Femur (tissue), 1 donor: ENCODE results near the gene CRADD.
"Not testable (repeated sequence)": the region's sequence is repeated elsewhere in the genome, so short reads cannot be mapped to it uniquely, and the experiment has no call there.

Experiments used
- DNase-seq: peaks from one replicate; pipeline ENCODE4 v3.0.0-alpha.2; 2017

The CRADD gene

DNA sequence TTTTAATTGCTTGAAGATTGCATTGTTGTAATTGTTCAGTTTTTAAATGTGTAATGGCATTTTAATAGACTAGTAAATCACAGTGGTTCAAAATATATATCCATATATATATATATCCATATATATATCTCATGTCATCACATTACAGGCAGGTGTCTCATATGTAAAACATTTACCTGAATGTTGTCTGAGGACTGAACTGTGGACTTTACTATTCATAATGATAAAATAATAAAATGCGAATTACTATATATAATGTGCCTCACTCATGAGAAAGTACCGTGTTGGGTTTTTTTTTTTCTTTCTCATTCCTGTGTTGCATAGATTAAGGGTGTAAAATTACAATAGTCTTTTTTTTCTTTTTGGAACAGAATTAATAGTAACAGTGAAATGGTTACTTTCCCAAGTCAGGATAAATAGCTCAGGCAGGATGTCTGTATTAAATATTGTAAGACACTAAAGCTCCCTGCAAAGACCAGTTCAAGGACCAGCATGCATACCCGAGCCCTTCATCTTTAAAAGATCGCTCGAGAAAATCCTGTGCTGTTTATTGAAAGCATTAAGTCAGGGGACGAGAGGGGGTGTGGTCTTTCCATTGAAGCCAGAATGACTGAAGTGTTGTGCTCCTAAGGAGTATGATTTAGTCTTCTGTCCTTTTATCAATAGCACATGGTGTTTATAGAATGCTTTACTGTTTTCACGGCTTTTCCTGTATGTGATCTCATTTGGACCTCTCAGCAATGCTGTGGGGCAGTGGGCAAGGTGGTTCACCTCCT, 173.5 kb downstream of the CRADD start:
- no peak for DNase-seq

DNA sequence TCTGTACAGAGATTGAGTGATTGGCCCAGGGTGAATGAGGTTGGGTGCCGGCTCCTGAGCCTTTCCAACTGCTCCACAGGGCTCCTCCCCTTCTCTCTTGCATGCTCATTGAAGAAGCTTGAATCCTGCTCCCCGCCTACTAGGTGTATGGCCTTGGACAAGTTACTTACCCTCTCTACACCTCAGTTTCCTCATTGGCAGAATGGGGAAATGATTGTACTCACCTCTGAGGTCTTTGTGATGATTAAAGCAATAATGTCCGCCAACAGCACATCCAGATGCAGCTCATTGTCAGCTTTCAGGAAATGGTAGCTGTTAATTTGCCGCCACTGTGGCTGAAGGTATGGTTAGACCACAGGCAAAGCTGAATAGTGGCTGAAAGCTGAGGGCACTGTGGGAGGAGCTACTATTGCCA, 174.1 kb downstream of the CRADD start:
- no peak for DNase-seq

DNA sequence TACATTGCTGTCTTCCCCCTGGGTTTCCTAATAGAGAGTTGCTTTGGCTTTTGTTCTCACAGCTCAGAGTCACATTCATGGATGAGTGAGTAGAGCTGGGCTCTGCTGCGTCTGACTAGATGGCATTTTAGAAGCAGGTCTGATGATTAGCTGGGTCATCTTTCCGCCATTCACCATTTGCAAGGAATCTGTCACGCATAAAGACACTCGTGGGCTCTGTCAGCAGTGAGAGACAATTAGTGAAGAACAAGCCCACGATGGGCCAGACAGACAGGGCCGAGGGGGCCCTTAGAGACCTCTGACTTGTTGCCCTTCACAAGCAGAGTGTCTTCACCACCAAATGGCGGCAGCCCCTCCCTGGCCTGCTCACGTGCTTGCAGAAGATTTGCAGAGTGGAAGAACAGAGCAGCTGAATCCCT, 175.0 kb downstream of the CRADD start:
- DNase-seq, result no peak

DNA sequence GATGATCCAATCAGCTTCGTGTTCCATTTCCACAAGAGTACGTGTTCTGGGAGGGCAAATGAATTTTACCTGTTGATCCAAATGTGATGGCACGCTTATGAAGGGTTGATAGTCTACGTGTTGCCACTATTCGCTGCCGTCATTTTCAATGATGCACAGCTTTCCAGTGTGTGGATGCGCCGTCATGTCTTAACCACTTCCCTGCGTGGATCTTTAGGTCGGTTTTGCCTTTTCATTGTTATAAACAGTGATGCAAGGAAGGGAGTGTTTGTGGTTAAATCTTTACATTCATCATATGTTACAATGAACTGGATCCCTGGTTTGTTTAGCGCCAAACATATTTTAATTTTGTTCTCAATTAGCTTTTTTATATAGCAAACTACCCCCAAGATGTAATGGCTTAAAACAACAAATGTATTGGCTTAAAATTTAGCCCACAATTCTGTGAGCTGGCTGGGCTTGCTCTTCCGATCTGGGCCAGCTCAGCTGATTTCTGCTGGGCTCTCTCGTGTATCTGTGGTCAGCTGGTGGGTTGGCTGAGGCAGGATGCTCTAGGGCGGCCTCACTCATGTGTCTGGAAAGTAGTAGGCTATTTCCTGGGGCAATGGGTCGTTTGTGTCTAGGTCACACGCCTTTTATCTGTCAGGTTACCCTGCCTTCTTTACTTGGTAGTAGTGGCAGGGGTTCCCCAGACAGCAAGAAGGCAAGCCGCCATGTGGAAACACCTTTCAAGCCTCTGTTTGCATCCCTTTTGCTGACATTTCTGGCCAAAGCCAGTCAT, 176.7 kb downstream of the CRADD start:
- DNase-seq, result peak; percentile 42

DNA sequence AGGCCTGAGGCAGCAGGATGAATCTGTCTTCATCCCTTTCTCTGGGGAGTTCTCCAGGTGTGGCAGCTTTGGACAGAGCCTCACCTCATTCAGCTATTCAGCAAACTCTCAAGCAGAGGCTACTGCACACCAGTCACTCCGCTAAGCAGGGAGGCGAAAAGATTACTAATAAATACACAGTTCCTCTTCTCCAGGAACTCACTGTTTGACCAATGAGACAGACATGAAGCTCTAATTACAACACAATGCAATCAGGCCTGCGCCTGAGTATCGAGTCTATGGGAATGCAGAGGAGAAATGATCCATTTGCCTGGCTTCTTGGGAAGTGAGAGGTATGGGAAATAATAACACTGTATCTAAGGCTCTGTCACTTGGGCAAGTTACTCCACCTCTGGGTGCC, 178.1 kb downstream of the CRADD start:
- no peak for DNase-seq

DNA sequence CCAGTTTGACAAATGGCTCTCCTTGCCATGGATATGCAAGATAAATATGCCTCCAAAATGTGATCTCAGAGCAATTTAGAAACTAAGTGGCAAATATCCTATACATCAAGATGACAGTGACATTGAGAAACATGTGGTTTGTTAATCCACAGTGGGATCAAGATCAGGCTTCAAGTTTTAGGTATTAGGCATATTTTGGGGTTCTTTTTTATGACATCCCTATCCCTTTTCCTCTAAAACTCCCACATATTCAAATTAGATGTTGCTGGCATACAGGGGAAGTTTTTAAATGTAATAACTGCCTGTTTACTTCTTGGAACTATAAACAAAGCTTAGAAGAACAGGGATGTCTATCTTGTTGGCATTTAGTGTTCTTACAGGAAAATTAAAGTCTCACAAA, 179.4 kb downstream of the CRADD start:
- DNase-seq, result no peak

DNA sequence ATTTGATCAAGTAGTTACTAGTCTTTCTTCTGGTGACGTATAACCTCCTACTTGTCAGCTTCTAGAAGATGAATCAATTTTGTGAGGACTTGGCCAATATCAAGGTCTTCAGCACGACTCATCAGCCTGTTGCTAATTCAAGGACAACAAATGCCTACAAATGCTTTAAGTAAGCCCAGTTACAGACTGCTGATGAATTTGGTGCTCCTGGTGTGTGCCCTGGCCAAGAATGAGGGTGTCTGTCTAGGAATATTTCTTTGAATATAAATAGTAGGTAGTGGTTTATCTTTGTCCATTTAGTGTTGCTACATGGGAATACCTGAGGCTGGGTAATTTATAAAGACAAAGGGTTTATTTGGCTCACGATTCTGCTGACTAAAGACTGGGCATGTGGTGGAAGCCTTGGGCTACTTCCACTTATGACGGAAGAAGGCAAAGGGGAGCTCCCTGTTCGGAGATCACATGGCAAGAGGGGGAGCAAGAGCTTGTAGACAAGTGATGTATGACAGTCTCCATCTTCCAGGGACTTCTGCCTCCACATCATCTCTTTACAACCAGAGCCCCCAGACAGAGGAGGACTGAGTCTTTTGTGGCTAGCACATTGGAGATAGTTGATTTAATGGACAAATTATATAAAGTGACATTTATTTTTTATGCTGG, 180.2 kb downstream of the CRADD start:
- DNase-seq, result no peak

DNA sequence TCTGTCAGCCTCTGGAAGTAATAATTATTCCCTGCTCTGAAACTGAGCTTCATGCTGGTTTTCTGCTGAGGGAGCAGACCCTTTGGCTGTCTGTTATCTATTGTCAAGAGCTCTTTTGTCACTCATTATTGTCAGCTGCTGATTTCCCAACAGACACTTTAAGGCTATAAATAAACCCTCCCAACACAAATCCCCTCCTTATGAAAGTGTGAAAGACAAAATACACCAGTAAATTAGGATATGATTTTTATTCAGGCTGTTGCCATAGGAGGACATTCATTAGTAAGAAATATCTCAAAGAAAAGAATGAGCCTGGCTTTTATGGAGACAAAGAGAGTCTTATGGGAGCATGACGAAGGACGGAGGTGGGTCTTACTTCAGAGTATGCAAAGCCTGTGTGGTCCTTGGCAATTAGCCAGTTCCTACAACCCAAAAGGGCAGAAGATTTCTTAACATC, 180.8 kb downstream of the CRADD start:
- no peak for DNase-seq

DNA sequence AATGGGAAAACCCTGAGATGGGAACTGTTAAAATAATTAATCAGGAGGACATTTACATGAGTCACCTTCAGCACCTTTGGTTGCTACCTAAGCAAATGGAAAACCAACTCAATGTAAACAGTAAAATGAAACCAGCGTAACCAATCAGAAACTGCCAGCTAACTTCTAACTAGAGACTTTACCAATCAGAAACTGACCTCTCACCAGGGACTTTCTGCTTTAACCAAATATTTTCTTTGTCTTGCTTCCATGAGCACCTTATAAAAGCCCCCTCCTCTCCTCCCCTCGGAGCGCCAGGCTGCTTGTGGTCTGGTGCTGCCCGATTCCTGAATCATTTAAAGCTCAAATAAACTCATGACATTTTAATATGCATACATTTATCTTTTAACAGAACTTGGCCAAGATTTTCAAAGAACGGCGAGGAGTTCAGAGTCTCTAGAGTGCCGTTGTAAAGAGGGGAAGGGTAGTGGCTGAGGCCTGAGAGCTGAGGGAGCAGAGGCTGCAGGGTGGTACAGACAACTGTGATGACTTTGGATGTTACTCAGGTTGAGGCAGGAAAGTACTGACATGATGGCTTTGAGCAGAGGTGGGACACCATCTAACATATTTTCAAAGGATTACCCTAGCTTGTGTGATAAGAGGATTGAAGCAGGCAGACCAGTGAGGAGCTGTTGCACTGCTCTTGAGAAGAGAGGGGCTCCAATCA, 183.6 kb downstream of the CRADD start:
- DNase-seq, result no peak

DNA sequence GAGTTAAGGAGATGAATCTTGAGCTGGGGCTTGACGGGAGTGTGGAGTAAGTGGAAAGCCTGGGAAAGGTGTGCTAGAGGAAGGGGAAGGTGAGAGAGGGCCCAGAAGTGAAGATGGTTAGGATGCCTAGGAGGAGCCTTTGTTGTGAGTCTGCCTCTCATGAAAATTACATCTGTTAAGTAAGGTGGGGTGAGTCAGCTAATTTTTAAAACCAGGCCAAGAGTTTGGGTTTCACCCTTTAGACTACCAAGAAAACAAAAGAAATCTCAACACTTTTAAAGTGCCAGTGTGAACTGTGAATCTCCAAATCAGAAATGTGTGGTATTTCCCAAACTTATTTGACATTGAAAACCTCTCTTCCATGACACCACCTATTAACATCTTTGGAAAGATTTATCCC, 185.2 kb downstream of the CRADD start:
- no peak for DNase-seq

DNA sequence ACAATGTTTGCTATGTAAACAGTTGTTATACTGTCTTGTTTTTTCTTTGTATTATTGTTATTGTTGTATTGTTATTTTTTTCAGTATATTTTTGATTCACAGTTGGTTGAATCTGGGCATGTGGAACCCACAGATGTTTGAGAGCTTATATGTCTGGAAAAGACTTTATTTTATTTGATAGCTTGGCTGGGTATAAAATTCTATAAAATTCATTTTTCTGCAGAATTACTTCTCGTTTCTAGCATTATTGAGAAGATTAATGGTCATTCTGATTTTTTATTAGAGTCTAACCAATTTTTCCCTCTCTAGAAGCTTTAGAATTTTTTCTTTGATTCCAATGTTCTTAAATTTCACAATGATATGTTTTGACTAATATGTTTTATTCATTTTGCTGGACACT, 188.6 kb downstream of the CRADD start:
- DNase-seq, result no peak

DNA sequence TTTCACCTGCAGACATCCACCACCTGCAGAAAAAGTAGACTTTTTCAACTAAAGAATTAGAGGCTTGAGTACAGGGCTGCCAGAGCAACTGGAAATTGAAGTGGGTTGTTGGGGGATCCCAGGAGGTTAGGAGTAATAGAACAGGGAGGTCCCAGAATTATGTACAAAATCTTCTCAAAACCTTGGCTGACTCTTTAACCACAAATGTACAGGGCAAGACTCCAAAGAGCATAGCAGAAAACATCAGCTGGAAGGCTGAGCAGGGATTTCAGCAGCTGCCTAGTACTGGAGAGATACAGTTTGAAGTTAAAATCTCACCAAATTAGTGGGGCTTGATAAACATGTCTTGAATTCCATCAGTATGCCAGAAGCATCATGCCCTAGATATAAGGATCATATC, 191.6 kb downstream of the CRADD start:
- peak; percentile 43 for DNase-seq

DNA sequence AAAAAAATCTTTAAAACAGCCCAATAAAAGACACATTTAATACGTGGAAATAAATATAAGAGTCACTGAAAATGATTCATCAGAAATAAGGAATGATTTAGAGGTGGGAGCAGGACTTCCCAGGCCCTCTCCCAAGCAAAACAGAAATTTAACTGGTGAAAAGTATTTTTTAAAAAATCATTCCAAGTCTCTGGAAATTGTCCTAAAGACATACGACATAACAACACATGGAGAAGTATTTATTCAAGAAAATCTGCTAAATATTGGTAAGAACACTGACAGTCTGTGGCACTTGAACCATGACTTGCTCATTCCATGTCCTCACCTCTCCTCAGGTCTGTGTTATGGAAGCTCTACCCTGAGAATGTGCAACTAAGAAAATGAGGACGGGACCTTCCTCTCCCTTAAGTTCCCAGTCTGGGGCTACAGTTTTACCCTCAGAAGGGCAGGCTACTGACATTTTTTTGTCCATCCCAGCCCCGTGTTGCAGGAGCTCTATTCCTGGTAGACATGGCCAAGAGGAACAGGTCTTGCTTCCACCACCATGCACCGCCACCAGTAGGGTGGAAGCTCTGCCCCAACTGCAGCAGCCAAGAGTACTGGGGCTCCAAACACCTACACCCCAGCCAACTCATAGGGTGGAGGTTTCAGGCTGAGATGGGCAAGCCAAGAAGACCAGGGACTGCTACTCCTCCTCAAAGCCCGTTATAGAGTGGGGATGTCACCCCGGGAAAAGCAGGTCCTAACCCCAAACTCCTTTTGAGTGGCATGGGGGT, 193.0 kb downstream of the CRADD start:
- DNase-seq, result no peak

DNA sequence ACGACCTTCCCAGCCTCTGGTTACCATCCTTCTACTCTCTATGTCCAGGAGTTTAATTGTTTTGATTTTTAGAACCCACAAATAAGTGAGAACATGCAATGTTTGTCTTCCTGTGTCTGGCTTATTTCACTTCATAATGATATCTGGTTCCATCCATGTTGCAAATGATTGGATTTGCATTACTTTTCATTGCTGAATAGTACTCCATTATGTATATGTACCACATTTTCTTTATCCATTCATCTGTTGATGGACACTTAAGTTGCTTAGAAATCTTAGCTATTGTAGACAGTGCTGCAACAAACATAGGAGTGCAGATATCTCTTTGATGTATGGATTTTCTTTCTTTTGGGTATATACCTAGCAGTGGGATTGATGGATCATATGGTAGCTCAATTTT, 194.4 kb downstream of the CRADD start:
- not testable (repeated sequence) for DNase-seq

DNA sequence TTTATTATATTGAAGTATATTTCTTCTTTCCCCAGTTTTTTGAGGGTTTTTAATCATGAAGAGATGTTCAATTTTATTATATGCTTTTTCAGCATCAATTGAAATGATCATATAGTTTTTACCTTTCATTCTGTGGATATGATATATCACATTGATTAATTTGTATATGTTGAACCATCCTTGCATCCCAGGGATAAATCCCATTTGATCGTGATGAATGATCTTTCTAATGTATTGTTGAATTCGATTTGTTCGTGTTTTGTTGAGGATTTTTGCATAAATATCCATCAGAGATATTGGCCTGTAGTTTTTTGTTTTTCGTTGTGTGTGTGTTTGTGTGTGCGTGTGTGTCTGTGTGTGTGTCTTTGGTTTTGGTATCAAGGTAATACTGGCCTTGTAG, 196.4 kb downstream of the CRADD start:
- DNase-seq, result no peak

DNA sequence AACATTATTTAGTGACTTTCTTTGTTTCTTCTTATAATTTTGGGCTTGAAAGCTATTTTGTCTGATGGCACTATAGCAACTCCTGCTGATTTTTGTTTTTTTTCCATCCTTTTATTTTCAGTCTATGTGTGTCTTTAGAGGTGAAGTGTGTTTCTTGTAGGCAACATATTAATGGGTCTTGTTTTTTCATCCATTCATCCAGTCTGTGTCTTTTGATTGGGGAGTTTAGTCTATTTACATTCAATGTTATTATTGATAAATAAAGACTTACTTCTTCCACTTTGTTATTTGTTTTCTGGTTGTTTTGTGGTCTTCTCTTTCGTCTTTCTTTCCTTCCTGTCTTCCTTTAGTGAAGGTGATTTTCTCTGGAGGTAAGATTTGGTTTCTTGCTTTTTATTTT, 198.0 kb downstream of the CRADD start:
- no peak for DNase-seq

DNA sequence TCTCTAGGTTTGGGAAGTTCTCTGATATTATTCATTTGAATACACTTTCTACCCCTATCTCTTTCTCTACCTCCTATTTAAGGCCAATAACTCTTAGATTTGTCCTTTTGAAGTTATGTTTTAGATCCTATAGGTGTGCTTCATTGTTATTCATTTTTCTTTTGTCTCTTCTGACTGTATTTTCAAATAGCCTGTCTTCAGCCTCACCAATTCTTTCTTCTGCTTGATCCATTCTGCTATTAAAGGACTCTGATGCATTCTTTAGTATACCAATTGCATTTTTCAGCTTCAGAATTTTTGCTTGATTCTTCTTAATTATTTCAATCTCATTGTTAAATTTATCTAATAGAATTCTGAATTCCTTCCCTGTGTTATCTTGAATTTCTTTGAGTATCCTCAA, 199.2 kb downstream of the CRADD start:
- DNase-seq, result no peak

DNA sequence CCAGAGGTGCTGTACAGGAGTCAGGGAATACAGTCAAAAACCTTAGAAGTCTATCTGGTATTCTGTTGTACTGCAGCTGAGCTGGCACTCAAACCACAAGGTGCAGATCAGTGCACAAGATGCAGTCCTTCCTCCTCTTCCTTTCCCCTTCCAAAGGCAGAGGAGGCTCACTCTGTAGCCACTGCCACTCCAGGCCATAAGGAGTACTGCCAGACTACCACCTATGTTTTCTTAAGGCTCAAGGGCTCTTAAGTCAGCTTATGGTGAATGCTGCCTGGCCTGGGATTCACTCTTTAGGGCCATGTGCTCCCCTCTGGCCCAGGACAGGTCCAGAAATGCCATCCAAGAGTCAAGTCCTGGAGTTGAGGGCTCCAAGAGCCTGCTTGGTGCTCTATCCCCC, 200.3 kb downstream of the CRADD start:
- no peak for DNase-seq

DNA sequence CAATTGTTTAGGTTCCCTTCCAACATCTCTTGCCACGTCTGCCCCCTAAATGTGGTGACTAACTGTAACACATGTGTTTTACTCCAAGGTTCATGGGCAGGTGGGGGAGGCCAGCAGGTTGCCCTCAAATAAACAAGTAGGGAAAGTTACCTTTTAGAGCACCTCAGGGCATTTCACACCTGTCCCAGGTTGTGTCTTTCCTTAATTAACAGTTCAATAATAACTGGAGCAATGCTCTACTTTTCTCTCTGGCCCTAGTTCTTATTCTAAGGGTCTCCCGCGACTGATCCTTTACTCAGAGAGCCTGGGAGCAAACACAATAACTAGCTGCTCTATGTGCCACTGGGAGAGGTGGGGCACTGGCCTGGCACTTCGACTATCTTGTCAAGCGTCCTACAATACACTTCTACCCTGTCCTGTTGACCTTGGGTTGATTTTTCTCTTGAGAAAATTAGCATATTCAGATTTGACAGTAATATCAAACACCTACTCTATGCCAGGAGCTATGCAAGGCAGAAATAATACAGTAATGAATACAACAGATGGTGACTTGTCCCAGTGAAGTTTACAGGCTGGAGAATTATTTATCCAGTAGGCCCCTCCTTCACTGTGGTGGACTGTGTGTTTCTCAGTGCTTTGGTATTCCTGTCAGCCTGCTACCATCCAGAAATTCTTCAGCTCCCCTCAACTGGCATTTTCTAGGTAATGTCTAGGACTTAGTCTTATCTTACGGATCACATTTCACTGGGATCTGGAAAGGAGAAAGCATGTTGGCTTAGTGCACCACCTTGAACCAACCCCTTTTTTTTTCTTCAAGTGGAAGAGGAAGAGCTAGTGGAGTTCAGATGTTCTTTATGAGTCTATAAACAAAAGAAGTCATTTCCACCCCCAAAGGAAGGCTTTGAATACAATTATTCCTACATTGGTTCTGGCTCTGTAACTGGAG, 202.6 kb downstream of the CRADD start:
- no peak for DNase-seq

DNA sequence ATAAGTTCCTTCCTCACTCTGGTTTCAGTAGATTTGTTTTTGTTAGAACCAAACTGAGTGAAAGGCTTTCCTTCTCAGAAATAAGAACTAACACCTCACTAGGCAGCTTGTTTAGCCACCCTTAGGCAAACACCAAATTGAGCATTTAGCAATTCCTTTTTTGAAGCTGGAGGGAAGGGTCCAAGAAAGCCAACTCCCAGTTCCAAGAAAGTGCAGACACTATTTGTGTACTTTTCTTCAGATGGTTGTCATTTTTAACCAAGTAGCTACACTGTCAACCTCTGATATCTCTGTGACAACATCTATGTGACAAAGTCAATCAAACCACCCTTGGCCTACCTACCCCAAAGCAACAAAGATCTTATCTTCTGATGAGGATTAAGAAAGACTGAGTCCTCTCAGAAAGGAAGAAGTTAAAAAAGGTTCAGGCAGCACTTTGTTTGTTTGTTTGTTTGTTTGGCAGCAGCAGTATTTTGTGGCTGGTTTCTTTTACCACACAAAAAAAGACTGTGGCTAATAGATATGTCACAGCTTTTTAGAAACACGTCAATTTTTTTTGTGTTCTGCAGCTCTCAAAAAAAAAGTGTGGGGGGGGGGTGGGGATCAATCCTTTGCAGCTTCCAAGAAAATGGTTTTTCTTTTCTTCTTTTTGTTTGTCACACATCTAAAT, 203.8 kb downstream of the CRADD start:
- DNase-seq, result no peak

DNA sequence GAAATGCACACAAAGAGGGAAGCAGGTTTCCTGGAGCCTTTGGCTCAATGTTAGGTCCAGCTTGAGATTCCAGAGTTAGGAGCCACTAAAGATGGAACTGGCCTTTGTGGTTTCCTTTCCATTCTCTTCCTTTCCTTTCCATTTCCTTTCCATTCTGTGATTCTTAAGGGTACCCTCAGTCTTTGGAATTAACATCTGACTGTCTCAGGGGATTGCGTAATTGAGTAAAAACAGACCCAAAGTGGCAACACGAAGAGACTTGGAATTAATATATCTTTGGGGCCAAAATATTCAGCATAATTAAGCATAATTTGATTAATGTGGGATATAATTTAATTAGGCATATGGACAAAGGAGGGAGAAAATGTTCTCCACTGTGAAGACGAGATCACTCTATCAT, 205.6 kb downstream of the CRADD start:
- no peak for DNase-seq
